SK-N-SH (cell line): Measurements from ENCODE around the gene UBIAD1.

Experiments used
- PBX3 ChIP-seq: IDR thresholded peaks from 2 replicates; pipeline ENCODE4; 2012
- YY1 ChIP-seq: IDR thresholded peaks from 2 replicates; pipeline ENCODE4 v1.4.0; 2012; ENCODE audit warnings: low read depth, mild to moderate bottlenecking

GRCh38 chr1:11308699-11309224 is 35.8 kb downstream of the UBIAD1 start:
- TF ChIP-seq PBX3 = no peak
- no peak for TF ChIP-seq YY1
